ENCODE measurements around the gene ZBTB46. TPM values are rescaled to one million over a fixed set of nuclear protein-coding genes. Genes with fewer than 3 reads are reported as not detected.

The ZBTB46 gene
- total RNA-seq, 1 experiment from 2014 or later, result 18.9 TPM

DNA sequence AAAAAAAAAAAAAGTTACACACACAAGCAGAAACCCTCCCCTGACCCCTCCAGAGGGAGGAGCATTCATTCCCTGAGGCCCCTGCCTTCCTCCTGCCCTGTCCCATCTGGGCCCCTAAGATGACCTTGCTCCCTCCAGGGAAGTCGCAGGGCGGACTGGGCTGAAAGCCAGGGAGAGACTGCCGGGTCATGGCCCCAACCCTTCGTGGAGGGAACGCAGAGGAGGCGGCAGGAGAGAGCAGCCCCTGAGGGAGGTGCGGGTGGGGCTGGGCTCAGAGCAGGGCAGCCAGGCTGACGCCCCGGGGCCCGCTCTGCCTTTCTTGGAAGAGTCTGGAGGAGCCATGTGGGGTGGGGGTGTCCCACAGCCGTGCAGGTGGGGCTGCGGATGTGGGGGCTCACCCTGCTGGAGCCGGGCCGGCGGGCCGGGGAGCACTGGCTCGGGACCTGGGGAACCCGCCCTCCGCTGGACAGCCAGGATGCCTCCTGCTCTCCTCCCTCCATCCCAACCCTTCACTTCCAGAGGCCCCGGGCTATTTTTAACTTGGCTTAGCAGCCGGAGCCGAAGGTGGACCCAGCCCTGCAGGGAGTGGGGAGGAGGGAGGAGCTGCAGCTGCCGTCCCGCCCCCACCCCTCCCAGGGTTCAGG, 15.2 kb upstream of the ZBTB46 start (continued):
- TF ChIP-seq ZNF263 (CRISPR knock-in tag; IDR thresholded peaks at IDR 0.05; ENCODE audit: low read depth), result peak; percentile 81; the same call in 1 of the 2 replicates
- TF ChIP-seq ETV6 (CRISPR knock-in tag; IDR thresholded peaks at IDR 0.05), result 0 out of 2 replicates have a peak, but pooled peaks have one; percentile 31
- TF ChIP-seq ELF4 (CRISPR knock-in tag; IDR thresholded peaks at IDR 0.05; ENCODE audit: low read depth), result no peak
- TF ChIP-seq ZNF281 (CRISPR knock-in tag; IDR thresholded peaks at IDR 0.05), result no peak; the same call in 1 of the 2 replicates

DNA sequence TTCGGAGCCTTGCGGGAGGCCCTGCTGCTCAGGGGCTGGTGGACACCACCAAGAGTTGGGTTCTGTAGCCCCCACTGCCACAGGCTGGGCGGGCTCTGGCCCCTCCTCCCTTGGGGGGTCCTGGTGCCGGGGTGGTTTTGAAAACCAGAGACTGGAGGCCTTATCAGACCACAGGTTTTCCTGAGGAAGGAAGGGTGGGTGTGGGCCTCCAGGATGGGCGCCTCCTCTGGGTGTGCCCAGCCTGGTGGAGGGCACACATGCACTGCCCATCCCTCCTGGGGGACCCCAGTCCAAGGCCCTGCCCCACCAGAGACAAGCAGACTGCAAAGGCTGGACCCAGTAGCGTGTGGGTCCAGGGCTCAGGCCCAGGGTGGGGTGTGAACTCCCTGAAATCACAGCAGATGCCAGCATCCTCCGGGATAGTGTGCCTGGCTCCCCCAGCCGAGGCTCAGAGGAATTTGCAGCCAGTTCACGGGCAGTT, 13.5 kb upstream of the ZBTB46 start:
- Mint-ChIP-seq H3K27me3 (ENCODE audit: low read depth) (no peaks in the 10 kb centered on the region; the same call in 1 of the 2 replicates), H3K4me1 (peaks cover 22% of the 10 kb centered on the region), H3K36me3 (no peaks in the 10 kb centered on the region), H3K27ac (no peak overlapping the region), H3K4me3 (no peak overlapping the region), H3K9me3 (no peaks in the 10 kb centered on the region)
- POLR2A ChIA-PET, result no interaction called here
- DNase-seq (ENCODE audit: low spot score) (no peak), ATAC-seq (no peak)
- TF ChIP-seq, protein P1, sequence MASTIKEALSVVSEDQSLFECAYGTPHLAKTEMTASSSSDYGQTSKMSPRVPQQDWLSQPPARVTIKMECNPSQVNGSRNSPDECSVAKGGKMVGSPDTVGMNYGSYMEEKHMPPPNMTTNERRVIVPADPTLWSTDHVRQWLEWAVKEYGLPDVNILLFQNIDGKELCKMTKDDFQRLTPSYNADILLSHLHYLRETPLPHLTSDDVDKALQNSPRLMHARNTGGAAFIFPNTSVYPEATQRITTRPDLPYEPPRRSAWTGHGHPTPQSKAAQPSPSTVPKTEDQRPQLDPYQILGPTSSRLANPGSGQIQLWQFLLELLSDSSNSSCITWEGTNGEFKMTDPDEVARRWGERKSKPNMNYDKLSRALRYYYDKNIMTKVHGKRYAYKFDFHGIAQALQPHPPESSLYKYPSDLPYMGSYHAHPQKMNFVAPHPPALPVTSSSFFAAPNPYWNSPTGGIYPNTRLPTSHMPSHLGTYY (CRISPR knock-in tag; IDR thresholded peaks at IDR 0.05), result no peak
- TF ChIP-seq FOXJ3 (CRISPR knock-in tag; IDR thresholded peaks at IDR 0.05; ENCODE audit: borderline replicate concordance) (no peak), SP1 (CRISPR knock-in tag; conservative IDR thresholded peaks at IDR 0.05) (no peak), MXD4 (CRISPR knock-in tag; IDR thresholded peaks at IDR 0.05; ENCODE audit: borderline replicate concordance) (no peak), FOXP1 (CRISPR knock-in tag; IDR thresholded peaks at IDR 0.05; ENCODE audit: borderline replicate concordance) (no peak), OVOL2 (CRISPR knock-in tag; IDR thresholded peaks at IDR 0.05; ENCODE audit: borderline replicate concordance) (no peak), ETV6 (CRISPR knock-in tag; IDR thresholded peaks at IDR 0.05) (no peak), ZNF138 (CRISPR knock-in tag; conservative IDR thresholded peaks at IDR 0.05) (no peak), GTF2I (CRISPR knock-in tag; conservative IDR thresholded peaks at IDR 0.05) (no peak), CREB1 (CRISPR knock-in tag; IDR thresholded peaks at IDR 0.05) (no peak)
- TF ChIP-seq, protein P2, sequence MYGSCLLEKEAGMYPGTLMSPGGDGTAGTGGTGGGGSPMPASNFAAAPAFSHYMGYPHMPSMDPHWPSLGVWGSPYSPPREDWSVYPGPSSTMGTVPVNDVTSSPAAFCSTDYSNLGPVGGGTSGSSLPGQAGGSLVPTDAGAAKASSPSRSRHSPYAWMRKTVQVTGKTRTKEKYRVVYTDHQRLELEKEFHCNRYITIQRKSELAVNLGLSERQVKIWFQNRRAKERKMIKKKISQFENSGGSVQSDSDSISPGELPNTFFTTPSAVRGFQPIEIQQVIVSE (CRISPR knock-in tag; IDR thresholded peaks at IDR 0.05; ENCODE audit: borderline replicate concordance), result no peak
- CTCF ChIA-PET, result no interaction called here

DNA sequence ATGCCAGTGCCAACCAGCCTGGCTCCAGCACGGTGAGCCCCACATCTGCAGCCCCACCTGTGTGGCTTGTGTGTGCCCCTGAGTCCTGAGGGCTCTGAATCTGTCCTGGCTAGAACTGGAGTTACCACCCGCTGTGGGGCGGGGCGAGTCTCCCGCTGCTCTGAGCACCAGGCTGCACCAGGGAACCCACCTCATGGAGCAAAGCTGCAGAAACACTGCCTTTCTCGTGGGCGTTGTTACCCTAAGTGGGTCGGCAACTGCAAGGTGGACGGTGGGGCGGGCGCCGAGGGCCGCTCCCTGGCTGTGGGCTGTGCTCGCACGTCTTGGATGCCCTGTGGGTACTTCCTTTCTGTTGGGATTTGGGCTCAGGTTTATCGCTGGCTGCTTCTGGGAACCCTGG, 12.7 kb upstream of the ZBTB46 start:
- no peaks in the 10 kb centered on the region; the same call in 1 of the 2 replicates for H3K27me3 Mint-ChIP-seq (ENCODE audit: low read depth)
- no peak overlapping the region for H3K27ac Mint-ChIP-seq
- ATAC-seq, result no peak
- H3K4me3 Mint-ChIP-seq, result no peak overlapping the region
- no peaks in the 10 kb centered on the region for H3K36me3 Mint-ChIP-seq
- DNase-seq (ENCODE audit: low spot score), result no peak
- CTCF ChIA-PET, result no interaction called here
- POLR2A ChIA-PET, result no interaction called here
- no peaks in the 10 kb centered on the region for H3K9me3 Mint-ChIP-seq
- peaks cover 22% of the 10 kb centered on the region for H3K4me1 Mint-ChIP-seq
- TF ChIP-seq ATF3 (CRISPR knock-in tag; conservative IDR thresholded peaks at IDR 0.05), result no peak
- TF ChIP-seq MYBL2 (CRISPR knock-in tag; IDR thresholded peaks at IDR 0.05), result no peak
- TF ChIP-seq, protein P3, sequence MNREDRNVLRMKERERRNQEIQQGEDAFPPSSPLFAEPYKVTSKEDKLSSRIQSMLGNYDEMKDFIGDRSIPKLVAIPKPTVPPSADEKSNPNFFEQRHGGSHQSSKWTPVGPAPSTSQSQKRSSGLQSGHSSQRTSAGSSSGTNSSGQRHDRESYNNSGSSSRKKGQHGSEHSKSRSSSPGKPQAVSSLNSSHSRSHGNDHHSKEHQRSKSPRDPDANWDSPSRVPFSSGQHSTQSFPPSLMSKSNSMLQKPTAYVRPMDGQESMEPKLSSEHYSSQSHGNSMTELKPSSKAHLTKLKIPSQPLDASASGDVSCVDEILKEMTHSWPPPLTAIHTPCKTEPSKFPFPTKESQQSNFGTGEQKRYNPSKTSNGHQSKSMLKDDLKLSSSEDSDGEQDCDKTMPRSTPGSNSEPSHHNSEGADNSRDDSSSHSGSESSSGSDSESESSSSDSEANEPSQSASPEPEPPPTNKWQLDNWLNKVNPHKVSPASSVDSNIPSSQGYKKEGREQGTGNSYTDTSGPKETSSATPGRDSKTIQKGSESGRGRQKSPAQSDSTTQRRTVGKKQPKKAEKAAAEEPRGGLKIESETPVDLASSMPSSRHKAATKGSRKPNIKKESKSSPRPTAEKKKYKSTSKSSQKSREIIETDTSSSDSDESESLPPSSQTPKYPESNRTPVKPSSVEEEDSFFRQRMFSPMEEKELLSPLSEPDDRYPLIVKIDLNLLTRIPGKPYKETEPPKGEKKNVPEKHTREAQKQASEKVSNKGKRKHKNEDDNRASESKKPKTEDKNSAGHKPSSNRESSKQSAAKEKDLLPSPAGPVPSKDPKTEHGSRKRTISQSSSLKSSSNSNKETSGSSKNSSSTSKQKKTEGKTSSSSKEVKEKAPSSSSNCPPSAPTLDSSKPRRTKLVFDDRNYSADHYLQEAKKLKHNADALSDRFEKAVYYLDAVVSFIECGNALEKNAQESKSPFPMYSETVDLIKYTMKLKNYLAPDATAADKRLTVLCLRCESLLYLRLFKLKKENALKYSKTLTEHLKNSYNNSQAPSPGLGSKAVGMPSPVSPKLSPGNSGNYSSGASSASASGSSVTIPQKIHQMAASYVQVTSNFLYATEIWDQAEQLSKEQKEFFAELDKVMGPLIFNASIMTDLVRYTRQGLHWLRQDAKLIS (CRISPR knock-in tag; IDR thresholded peaks at IDR 0.05; ENCODE audit: borderline replicate concordance), result no peak
- no peak for TF ChIP-seq CREM (CRISPR knock-in tag; IDR thresholded peaks at IDR 0.05)
- 0 out of 2 replicates have a peak, but pooled peaks have one; percentile 29 for TF ChIP-seq ZNF423 (CRISPR knock-in tag; IDR thresholded peaks at IDR 0.05)
- TF ChIP-seq, protein P4, sequence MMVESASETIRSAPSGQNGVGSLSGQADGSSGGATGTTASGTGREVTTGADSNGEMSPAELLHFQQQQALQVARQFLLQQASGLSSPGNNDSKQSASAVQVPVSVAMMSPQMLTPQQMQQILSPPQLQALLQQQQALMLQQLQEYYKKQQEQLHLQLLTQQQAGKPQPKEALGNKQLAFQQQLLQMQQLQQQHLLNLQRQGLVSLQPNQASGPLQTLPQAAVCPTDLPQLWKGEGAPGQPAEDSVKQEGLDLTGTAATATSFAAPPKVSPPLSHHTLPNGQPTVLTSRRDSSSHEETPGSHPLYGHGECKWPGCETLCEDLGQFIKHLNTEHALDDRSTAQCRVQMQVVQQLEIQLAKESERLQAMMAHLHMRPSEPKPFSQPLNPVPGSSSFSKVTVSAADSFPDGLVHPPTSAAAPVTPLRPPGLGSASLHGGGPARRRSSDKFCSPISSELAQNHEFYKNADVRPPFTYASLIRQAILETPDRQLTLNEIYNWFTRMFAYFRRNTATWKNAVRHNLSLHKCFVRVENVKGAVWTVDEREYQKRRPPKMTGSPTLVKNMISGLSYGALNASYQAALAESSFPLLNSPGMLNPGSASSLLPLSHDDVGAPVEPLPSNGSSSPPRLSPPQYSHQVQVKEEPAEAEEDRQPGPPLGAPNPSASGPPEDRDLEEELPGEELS (CRISPR knock-in tag; IDR thresholded peaks at IDR 0.05), result no peak
